Body of pancreas (tissue), 4 donors: ENCODE data around the gene AK9.
A peak's percentile ranks its signal among the peaks of the same experiment; 100 is the strongest.

ENCODE experiments used
- POLR2A ChIP-seq, 3 donors: fragments of 450-650 bp; IDR thresholded peaks; one replicate each; pipeline ENCODE4 v1.6.1; 2016; ENCODE audit warnings: antibody characterized with exemption in 3 of 3, mild to moderate bottlenecking in 2 of 3
- TF ChIP-seq, protein P1 (sequence below), 7 experiments: fragments of 450-650 bp in 4 of 7; fragments of 200-600 bp in 3 of 7; sonication (generic) in 3 of 7; IDR thresholded peaks; one replicate each; pipeline ENCODE4 v1.5.1; 2016 to 2019; ENCODE audit warnings: antibody characterized with exemption in 7 of 7

DNA sequence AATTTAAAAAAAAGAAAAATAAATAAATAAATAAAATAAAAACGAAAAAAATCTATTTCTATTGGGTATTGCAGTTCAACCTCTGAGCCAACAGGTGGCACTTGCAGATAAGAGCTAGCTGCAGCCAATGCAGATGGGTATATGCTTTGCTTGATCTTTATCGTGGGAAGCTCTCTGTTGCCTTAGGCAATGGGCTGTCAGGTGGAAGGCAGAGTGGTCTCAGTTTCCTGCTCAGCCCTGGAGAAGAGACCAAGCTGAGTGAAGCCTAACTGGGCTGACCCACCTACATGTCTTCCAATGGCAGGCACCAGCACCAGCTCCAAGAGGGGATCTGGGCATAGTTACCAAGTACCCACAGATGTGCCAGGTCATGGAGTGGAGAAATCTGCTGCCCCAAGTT lies 95.0 kb downstream of the AK9 start:
- TF ChIP-seq, protein P1, sequence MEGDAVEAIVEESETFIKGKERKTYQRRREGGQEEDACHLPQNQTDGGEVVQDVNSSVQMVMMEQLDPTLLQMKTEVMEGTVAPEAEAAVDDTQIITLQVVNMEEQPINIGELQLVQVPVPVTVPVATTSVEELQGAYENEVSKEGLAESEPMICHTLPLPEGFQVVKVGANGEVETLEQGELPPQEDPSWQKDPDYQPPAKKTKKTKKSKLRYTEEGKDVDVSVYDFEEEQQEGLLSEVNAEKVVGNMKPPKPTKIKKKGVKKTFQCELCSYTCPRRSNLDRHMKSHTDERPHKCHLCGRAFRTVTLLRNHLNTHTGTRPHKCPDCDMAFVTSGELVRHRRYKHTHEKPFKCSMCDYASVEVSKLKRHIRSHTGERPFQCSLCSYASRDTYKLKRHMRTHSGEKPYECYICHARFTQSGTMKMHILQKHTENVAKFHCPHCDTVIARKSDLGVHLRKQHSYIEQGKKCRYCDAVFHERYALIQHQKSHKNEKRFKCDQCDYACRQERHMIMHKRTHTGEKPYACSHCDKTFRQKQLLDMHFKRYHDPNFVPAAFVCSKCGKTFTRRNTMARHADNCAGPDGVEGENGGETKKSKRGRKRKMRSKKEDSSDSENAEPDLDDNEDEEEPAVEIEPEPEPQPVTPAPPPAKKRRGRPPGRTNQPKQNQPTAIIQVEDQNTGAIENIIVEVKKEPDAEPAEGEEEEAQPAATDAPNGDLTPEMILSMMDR (IDR thresholded peaks at IDR 0.05), result peak in 2 of 7 experiments; percentile 14 to 27
- TF ChIP-seq POLR2A (IDR thresholded peaks at IDR 0.05), result no peak
